Esophagus (tissue), 2 donors: ENCODE data around the gene NCAN. TPM values are rescaled to one million over a fixed set of nuclear protein-coding genes. Genes with fewer than 3 reads are reported as not detected.
"Not testable (repeated sequence)": the region's sequence is repeated elsewhere in the genome, so short reads cannot be mapped to it uniquely, and the experiment has no call there.

ENCODE experiments used
- H3K27ac ChIP-seq, 2 donors: one replicate each; pipeline ENCODE4 v1.5.1; 2013; ENCODE audit warnings: low read depth in 2 of 2, mild to moderate bottlenecking in 2 of 2, inconsistent platforms in 1 of 2, low read length in 1 of 2, moderate library complexity in 1 of 2
- H3K27me3 ChIP-seq, 2 donors: one replicate each; pipeline ENCODE4 v1.6.1; 2013; ENCODE audit warnings: low read length in 2 of 2, control low read depth in 1 of 2, mild to moderate bottlenecking in 1 of 2; ENCODE audit not compliant: insufficient read depth in 2 of 2, control insufficient read depth in 1 of 2
- H3K36me3 ChIP-seq, 2 donors: one replicate each; pipeline ENCODE4 v1.6.1; 2013; ENCODE audit warnings: low read length in 1 of 2; ENCODE audit not compliant: control insufficient read depth in 2 of 2, insufficient read depth in 2 of 2
- H3K4me1 ChIP-seq, 2 donors: one replicate each; pipeline ENCODE4 v1.6.1; 2013; ENCODE audit warnings: low read length in 1 of 2; ENCODE audit not compliant: control insufficient read depth in 2 of 2, insufficient read depth in 2 of 2
- H3K4me3 ChIP-seq, 2 donors: one replicate each; pipeline ENCODE4 v1.5.1; 2013; ENCODE audit warnings: low read length in 2 of 2, mild to moderate bottlenecking in 2 of 2, low read depth in 1 of 2, moderate library complexity in 1 of 2
- H3K9me3 ChIP-seq, 2 donors: one replicate each; pipeline ENCODE4 v1.6.1; 2013; ENCODE audit warnings: mild to moderate bottlenecking in 2 of 2, low read depth in 1 of 2, low read length in 1 of 2, moderate library complexity in 1 of 2; ENCODE audit not compliant: control insufficient read depth in 2 of 2, insufficient read depth in 1 of 2
- WGBS, 2 donors: extraction: QIAGEN DNeasy Blood & Tissue Kit; methylation state at CpG; one replicate each; pipeline ENCODE4 v1.1.7; 2013; 5-methylcytosine and 5-hydroxymethylcytosine counted together
- polyA plus RNA-seq, 2 donors: library from polyadenylated mRNA; stranded (reverse); fragments of 200-250 nt; gene quantifications; one replicate each; pipeline ENCODE4 v1.2.3, GENCODE V29; 2013
- donor health status: healthy with polysubstance abuse.
- donor health status: Bipolar disorder and iron deficiency.

Gene NCAN
- polyA plus RNA-seq, 2 donors = 0.01 to 0.02 TPM

- H3K4me3 ChIP-seq = no peak overlapping the region
- 68 to 74% methylated on average over 19 of the region's 19 CpGs for WGBS, 2 donors
These were observed 20.5 kb downstream of the NCAN start for GRCh38 chr19:19232261-19232721.

GRCh38 chr19:19234220-19234816 lies 22.6 kb downstream of the NCAN start:
- Histone ChIP-seq H3K27me3 (no peaks in the 10 kb centered on the region), H3K9me3 (peaks cover 4 to 16% of the 10 kb centered on the region in 2 donors), H3K4me1 (no peaks in the 10 kb centered on the region), H3K4me3 (no peak overlapping the region), H3K27ac (no peak overlapping the region), H3K36me3 (no peaks in the 10 kb centered on the region)
- 81 to 91% methylated on average over 2 of the region's 2 CpGs for WGBS, 2 donors

More at GRCh38 chr19:19232261-19232721, 20.5 kb downstream of the NCAN start:
- Histone ChIP-seq H3K27ac (no peak overlapping the region), H3K36me3 (no peaks in the 10 kb centered on the region), H3K4me1 (no peaks in the 10 kb centered on the region), H3K27me3 (no peaks in the 10 kb centered on the region), H3K9me3 (peaks cover 4 to 16% of the 10 kb centered on the region in 2 donors)

GRCh38 chr19:19236173-19236572 lies 24.4 kb downstream of the NCAN start:
- H3K36me3 ChIP-seq = no peaks in the 10 kb centered on the region

GRCh38 chr19:19238126-19238894 lies 26.6 kb downstream of the NCAN start:
- no peaks in the 10 kb centered on the region for H3K27me3 ChIP-seq
- H3K4me3 ChIP-seq = no peak overlapping the region
- 77 to 83% methylated on average over 18 of the region's 18 CpGs for WGBS, 2 donors
- H3K9me3 ChIP-seq = peaks cover 4 to 14% of the 10 kb centered on the region in 2 donors
- H3K27ac ChIP-seq = no peak overlapping the region
- no peaks in the 10 kb centered on the region for H3K36me3 ChIP-seq
- no peaks in the 10 kb centered on the region for H3K4me1 ChIP-seq

More at GRCh38 chr19:19236173-19236572, 24.4 kb downstream of the NCAN start:
- no peaks in the 10 kb centered on the region for H3K27me3 ChIP-seq
- H3K27ac ChIP-seq = no peak overlapping the region
- H3K4me1 ChIP-seq = no peaks in the 10 kb centered on the region
- no peak overlapping the region for H3K4me3 ChIP-seq
- H3K9me3 ChIP-seq = peaks cover 4 to 16% of the 10 kb centered on the region in 2 donors

GRCh38 chr19:19239675-19240074 lies 27.9 kb downstream of the NCAN start:
- Histone ChIP-seq H3K4me1 (no peaks in the 10 kb centered on the region), H3K27ac (no peak overlapping the region), H3K9me3 (peaks cover 3 to 4% of the 10 kb centered on the region in 2 donors), H3K27me3 (no peaks in the 10 kb centered on the region), H3K36me3 (no peaks in the 10 kb centered on the region), H3K4me3 (no peak overlapping the region)

- Histone ChIP-seq H3K27ac (no peak overlapping the region), H3K27me3 (no peaks in the 10 kb centered on the region), H3K9me3 (no peaks in the 10 kb centered on the region), H3K4me1 (no peaks in the 10 kb centered on the region), H3K4me3 (no peak overlapping the region), H3K36me3 (no peaks in the 10 kb centered on the region)
- WGBS, 2 donors = 78 to 79% methylated on average over 9 of the region's 9 CpGs
These were observed 28.7 kb downstream of the NCAN start for GRCh38 chr19:19240476-19240875.

- H3K4me3 ChIP-seq = no peak overlapping the region
- 49 to 57% methylated on average over 5 of the region's 5 CpGs for WGBS, 2 donors
- H3K4me1 ChIP-seq = peaks cover 0 to 2% of the 10 kb centered on the region in 2 donors
- H3K36me3 ChIP-seq = no peaks in the 10 kb centered on the region
- peaks cover 2% of the 10 kb centered on the region in 2 donors for H3K9me3 ChIP-seq
- peaks cover 3 to 5% of the 10 kb centered on the region in 2 donors for H3K27me3 ChIP-seq
- no peak overlapping the region for H3K27ac ChIP-seq
These were observed 38.5 kb downstream of the NCAN start for GRCh38 chr19:19250196-19250801.

GRCh38 chr19:19253409-19253808 lies 41.7 kb downstream of the NCAN start:
- 86 to 91% methylated on average over 6 of the region's 6 CpGs for WGBS, 2 donors
- not testable (repeated sequence) for H3K9me3 ChIP-seq, H3K36me3 ChIP-seq, H3K4me1 ChIP-seq, H3K27ac ChIP-seq, H3K4me3 ChIP-seq, H3K27me3 ChIP-seq

- Histone ChIP-seq H3K4me3 (no peak overlapping the region), H3K9me3 (peaks cover 4 to 8% of the 10 kb centered on the region in 2 donors), H3K4me1 (peaks cover 0 to 10% of the 10 kb centered on the region in 2 donors), H3K36me3 (no peaks in the 10 kb centered on the region), H3K27ac (no peak overlapping the region), H3K27me3 (peaks cover 3 to 4% of the 10 kb centered on the region in 2 donors)
- 41 to 43% methylated on average over 17 of the region's 17 CpGs for WGBS, 2 donors
These were observed 44.6 kb downstream of the NCAN start for GRCh38 chr19:19256072-19256969.
